GM13977 (cell line): Measurements from ENCODE around the gene GBA2.

Source experiments
- DNase-seq: peaks from one replicate; pipeline ENCODE4 v3.0.0; 2012; ENCODE audit warnings: low spot score
- in situ Hi-C: fragments of 300-500 bp; cut with MboI; formaldehyde crosslinking; loops from one replicate; pipeline ENCODE4 v1.12.0; 2022; ENCODE audit warnings: low sequenced_read_pairs, low pct_unique_long_range_greater_than_20kb, mixed read lengths, inconsistent platforms; ENCODE audit not compliant: unreplicated experiment
- TF ChIP-seq, protein P1 (sequence below): IDR thresholded peaks from 2 replicates; pipeline ENCODE4 v1.5.1; 2012; ENCODE audit warnings: mild to moderate bottlenecking, control low read depth; ENCODE audit not compliant: insufficient read depth; ENCODE audit errors: extremely low read depth, missing control alignments

GBA2 gene

DNA sequence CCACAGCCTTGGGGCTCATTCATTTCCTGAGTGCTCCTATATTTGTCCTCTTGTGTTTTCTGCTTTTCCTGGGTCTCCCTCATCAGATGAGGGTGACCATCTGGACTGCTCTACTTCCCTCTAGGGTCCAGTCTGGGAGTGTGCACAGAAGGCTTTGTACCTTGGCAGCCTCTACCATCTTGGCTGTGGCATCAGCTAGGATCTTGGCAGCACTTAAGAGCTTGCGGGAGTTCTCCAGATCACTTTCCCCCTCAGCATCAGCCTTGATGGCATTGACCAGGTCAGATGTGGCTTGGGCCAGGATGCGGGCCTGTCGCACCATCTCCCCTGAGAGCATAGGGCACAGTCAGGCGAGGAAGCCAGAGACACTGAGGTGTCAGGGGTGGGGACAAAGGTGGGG lies 32.8 kb downstream of the GBA2 start:
- DNase-seq = no peak
- in situ Hi-C loops = no loop called here

DNA sequence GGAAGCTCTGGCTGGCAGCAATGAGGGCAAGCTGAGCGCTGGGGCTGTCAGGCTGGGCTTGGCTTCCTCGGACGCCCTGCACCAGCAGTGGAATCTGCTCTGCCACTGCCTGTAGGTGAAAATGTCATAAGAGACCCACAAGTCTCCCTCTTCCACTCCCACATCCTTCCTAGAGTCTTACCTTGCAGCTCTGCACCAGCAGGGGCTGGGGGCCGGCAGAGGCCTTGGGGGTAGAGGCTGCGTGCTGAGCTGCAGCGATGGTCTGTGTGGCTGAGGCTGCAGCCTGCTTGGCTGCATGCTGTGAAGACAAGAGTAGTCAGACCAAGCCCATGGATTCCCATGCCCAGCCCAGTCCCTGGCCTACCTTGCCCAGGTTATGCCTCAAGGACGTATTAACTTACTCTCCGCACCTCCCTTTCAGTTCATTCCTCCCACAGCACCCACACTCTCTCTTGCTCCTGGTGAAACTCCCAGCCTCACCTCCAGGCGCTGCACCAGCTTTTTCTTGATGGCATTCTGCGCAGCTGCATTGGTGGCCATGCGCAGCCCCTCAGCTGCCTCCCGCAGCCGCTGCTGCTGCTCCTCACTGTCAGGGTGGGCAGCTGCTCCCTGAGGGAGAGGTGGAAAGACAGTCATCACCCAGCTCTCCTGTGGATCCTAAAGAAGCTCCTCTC lies 34.3 kb downstream of the GBA2 start:
- no peak for DNase-seq
- in situ Hi-C loops = no loop called here
- TF ChIP-seq, protein P1, sequence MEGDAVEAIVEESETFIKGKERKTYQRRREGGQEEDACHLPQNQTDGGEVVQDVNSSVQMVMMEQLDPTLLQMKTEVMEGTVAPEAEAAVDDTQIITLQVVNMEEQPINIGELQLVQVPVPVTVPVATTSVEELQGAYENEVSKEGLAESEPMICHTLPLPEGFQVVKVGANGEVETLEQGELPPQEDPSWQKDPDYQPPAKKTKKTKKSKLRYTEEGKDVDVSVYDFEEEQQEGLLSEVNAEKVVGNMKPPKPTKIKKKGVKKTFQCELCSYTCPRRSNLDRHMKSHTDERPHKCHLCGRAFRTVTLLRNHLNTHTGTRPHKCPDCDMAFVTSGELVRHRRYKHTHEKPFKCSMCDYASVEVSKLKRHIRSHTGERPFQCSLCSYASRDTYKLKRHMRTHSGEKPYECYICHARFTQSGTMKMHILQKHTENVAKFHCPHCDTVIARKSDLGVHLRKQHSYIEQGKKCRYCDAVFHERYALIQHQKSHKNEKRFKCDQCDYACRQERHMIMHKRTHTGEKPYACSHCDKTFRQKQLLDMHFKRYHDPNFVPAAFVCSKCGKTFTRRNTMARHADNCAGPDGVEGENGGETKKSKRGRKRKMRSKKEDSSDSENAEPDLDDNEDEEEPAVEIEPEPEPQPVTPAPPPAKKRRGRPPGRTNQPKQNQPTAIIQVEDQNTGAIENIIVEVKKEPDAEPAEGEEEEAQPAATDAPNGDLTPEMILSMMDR = no peak

More for the DNA sequence above, 32.8 kb downstream of the GBA2 start:
- TF ChIP-seq, protein P1 = no peak

DNA sequence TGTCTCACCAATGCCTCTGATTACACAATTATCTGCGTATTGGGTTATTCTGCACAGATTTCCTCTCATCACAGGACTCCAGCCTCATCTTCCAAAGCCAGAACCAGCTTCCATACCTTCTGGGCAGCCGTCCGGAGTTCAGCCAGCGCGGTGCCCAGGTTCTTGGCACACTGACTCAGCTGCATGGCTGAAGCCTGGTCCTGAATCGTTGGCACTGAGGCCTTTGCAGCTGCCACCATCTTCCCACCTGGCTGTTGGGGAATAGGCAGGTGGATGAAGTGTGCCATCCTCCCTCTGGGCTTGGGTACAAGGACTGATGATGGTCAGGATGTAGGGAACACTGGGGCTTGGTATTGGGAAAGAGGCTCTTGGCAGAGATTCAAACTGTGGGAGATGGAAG lies 34.9 kb downstream of the GBA2 start:
- no peak for DNase-seq
- TF ChIP-seq, protein P1 = no peak
- in situ Hi-C loops = no loop called here

DNA sequence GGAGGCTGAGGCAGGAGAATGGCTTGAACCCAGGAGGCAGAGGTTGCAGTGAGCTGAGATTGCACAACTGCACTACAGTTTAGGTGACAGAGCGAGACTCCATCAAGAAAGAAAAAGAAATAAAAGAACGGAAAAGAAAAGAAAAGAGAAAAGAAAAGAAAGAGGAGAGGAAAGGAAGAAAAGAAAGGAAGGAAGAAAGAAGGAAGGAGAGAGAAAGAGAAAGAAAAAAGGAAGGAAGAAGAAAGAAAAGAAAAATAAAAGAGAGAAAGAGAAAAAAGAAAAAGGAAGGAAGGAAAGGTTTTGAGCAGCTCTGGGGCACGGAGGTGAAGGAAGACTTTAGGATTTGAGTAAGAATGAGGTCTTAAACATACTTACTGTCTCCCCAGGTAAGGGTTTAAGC lies 35.5 kb downstream of the GBA2 start:
- no peak for DNase-seq
- TF ChIP-seq, protein P1 = no peak
- in situ Hi-C loops = no loop called here

DNA sequence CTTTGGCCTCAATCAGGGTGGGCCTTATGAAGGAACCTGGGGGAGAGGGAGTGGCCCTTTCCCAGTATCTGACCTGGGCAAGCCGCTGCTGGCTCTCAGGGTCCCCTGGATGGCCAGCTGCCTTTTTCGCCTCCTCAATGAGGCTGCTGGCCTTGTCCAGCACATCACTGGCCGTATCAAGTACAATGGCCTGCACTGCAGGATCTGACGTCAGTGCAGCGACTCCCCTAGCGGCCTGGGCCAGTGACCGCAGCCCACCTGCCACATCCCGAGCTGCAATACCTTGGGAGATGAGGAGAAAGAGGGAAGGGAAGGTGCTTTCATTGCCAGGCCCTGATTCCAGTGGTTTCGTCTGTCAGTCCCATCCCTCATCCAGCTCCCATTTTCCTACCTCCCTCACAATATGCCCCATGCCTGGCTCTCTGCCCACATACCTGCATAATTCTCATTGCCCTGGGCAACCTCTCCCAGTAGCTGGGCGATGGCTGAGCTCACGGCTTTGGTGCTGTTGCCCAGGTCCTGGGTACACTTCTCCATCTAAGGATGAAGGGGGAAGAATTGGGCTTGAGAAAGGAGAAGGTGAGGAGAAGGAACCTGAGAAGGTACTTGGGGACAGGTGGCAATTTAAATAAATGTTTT lies 36.1 kb downstream of the GBA2 start:
- TF ChIP-seq, protein P1 = no peak
- in situ Hi-C loops = no loop called here
- no peak for DNase-seq

DNA sequence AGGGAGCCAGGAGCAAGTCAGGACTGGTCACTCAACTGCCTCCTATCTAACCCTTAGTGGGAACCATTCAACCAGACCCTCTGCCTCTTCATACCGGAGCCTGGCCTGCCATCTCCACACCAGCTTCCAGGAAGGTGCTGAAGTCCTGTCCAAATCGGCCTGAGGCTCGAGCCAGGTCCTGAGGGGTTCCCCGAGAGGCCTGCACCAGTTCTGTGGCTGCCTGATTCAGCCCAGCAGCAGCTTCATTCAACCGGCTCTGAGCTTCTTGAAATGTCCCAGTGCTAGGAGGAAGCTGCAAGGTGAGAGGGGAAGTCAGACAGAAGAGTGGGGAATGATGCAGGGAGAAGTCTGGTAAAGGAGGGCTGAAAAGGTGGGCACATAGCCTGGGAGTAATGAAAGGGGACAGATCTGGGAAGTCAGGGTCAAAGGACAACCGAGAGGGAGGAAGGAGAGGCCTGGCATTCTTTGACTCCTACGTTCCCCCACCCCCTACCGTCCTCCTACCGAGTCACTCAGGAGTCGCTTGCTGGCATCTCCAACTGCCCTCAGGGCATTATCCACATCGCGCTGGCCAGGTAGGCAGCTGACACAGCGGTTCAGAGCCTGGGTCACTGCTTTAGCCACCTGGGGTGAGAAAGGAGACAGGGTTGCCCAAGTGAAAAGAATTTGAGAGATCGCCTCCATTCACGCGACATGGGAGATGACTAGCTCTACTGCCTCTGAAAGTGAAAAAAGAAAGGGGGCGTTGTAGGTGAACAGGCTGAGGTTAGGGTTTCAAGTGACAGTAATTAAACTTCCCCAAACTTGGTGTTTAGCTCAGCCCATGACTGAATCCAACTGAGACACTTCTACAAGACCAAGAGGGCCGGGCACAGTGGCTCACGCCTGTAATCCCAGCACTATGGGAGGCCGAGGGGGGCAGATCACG lies 37.3 kb downstream of the GBA2 start:
- TF ChIP-seq, protein P1 = no peak
- in situ Hi-C loops = no loop called here
- peak; percentile 60 for DNase-seq
